ENCODE measurements around the gene LCAT.
"Not testable (repeated sequence)": the region's sequence is repeated elsewhere in the genome, so short reads cannot be mapped to it uniquely, and the experiment has no call there.

The LCAT gene

DNA sequence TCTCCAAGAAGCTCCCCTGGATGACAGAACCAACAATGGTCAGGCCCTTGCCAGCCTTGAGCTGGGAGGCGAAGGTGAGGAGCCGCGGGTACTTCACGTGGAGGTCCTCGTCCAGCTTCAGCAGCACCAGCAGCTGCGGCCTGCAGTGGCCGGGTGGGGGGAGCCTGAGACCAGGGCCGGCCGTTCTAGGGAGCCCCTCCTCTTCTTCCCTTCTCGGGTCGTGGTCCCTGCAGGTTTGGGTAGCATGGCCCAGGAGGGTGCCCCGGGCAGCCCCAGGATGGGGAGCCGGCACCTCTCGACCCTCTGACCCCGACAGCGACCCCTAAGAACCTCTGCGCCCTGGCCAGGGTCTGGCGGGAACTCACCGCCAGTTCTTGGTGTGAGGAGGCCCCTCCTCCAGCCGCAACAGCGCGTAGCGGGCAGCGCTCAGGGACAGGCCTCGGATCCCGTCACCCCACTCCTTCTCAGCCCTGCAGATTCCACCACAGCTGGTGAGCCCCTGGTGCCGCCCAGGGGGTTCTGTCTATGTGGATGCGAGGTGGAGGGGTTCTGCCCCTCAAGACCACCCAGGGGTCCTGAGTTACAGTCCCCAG lies 3.1 kb upstream of the LCAT start:
- H3K27me3 Mint-ChIP-seq: no peaks in the 10 kb centered on the region
- DNase-seq: no peak
- peak overlapping the region; percentile 51 for H3K27ac Mint-ChIP-seq
- no peaks in the 10 kb centered on the region for H3K9me3 Mint-ChIP-seq
- peaks cover 2 to 17% of the 10 kb centered on the region in 2 donors for H3K4me1 Mint-ChIP-seq
- peaks cover 42 to 43% of the 10 kb centered on the region in 2 donors for H3K36me3 Mint-ChIP-seq
- ATAC-seq (replicated peaks): no peak
- H3K4me3 Mint-ChIP-seq: no peak overlapping the region

DNA sequence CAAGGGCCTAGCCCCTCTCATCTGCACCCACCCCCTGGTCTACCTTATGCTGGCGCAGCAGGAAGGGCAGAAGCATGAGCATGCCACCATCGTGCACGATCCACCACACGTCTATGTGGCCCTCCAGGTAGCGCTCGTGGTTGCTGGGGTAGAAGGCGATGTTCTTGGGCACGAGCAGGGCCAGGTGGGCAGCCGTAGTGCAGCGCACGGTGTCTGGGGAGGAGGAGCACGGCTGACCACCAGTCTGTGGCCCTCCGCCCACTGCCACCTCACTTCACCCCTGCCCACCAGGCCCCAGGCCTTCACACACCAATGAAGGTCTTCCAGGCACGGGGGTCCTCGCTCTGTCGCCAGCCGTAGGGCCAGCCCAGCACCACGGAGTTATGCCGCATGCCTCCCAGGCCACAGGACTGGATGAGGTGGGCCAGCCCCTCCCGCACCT lies 2.2 kb upstream of the LCAT start:
- Mint-ChIP-seq H3K4me1 (peaks cover 7 to 24% of the 10 kb centered on the region in 2 donors), H3K27ac (peak overlapping the region; percentile 57), H3K27me3 (no peaks in the 10 kb centered on the region), H3K36me3 (peaks cover 40 to 41% of the 10 kb centered on the region in 2 donors), H3K9me3 (no peaks in the 10 kb centered on the region), H3K4me3 (no peak overlapping the region)
- no peak for DNase-seq
- ATAC-seq (replicated peaks): no peak

DNA sequence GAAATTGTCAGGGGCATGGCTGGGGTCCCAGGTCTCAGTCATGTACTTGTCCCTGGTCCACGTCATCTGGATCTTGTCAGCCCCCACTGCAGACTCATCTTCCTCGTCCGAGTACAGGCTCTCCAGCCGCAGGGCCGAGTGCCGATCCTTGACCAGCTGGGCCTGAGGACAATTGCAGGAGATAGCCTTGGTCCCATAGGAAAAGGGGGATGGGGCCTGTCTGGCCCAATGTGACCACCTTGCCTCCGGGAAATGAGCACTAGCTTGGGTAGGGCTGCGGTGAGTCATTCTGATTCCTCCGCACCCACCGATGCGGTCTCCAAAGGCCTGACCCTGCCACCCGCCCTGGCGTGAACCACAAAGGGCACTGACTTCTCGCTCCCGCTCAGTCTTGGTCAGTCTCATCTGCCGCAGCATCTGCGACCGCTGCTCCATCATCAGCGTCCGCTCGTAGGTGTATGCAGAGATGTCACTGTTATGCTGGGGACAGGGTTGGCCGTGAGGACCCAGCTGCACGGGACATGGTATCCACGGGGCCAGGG lies 1.5 kb upstream of the LCAT start:
- DNase-seq (no peak), ATAC-seq (replicated peaks) (no peak)
- Mint-ChIP-seq H3K9me3 (no peaks in the 10 kb centered on the region), H3K36me3 (peaks cover 39 to 41% of the 10 kb centered on the region in 2 donors), H3K4me3 (no peak overlapping the region), H3K27me3 (no peaks in the 10 kb centered on the region), H3K27ac (peak overlapping the region; percentile 9), H3K4me1 (peaks cover 7 to 28% of the 10 kb centered on the region in 2 donors)

DNA sequence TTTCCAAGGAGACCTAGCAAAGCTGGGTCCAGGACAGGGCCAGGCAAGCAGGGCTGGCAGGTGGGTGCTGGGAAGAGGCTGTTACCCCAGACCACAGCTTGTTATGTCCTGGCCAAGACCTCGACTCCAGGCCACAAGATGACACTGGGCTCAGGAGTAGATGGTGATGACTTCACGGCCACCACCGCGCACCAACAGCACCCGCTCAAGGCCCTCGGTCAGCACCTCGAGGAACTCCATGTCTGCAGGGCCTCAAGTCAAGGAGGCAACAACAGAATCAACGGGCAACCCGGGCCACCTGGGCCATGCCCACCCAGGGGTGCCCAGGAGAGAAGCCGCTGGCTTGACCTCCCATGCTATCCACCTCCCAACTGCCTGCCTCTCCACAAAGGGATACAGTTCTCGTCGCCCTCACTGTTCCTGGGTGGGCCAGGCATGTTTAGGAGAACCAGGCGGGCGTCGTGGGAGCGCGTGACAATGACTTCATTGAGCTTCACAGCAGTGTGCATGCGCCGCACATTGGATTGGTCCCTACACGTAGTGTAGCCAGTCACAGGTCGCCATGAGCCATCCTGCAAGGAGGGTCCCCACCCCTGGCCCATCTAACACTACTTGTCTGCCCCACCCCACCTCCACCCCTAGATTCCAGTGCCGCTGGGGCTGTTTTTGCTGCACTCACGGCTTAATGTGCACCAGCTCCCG lies 921 bp upstream of the LCAT start:
- Mint-ChIP-seq H3K27ac (peak overlapping the region; percentile 75), H3K4me1 (peaks cover 14 to 34% of the 10 kb centered on the region in 2 donors), H3K4me3 (no peak overlapping the region), H3K36me3 (peaks cover 40 to 42% of the 10 kb centered on the region in 2 donors), H3K27me3 (no peaks in the 10 kb centered on the region), H3K9me3 (no peaks in the 10 kb centered on the region)
- no peak for ATAC-seq (replicated peaks)
- no peak for DNase-seq

DNA sequence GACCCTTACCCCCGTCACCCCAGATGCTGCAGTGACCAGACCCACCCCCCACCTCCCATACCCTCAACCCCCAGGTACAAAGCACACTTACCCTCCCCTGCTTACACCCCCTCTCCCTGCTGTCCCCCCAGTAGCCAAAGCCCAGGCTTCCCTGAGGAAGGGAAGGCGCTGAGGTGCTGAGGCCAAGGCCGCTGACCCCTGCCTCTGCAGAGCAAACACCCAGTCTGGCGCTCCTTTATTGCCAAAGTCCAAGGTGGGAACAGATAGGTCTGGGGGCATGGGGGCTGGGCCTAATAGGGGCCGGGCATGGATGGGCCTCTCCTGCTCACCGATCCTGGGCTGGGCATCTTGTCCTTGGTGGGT lies 683 bp downstream of the LCAT start:
- H3K4me1 Mint-ChIP-seq: peaks cover 17 to 42% of the 10 kb centered on the region in 2 donors
- peak overlapping the region; percentile 59 for H3K27ac Mint-ChIP-seq
- no peaks in the 10 kb centered on the region for H3K9me3 Mint-ChIP-seq
- no peak for ATAC-seq (replicated peaks)
- H3K4me3 Mint-ChIP-seq: no peak overlapping the region
- H3K36me3 Mint-ChIP-seq: peaks cover 43 to 44% of the 10 kb centered on the region in 2 donors
- DNase-seq: no peak
- no peaks in the 10 kb centered on the region for H3K27me3 Mint-ChIP-seq

DNA sequence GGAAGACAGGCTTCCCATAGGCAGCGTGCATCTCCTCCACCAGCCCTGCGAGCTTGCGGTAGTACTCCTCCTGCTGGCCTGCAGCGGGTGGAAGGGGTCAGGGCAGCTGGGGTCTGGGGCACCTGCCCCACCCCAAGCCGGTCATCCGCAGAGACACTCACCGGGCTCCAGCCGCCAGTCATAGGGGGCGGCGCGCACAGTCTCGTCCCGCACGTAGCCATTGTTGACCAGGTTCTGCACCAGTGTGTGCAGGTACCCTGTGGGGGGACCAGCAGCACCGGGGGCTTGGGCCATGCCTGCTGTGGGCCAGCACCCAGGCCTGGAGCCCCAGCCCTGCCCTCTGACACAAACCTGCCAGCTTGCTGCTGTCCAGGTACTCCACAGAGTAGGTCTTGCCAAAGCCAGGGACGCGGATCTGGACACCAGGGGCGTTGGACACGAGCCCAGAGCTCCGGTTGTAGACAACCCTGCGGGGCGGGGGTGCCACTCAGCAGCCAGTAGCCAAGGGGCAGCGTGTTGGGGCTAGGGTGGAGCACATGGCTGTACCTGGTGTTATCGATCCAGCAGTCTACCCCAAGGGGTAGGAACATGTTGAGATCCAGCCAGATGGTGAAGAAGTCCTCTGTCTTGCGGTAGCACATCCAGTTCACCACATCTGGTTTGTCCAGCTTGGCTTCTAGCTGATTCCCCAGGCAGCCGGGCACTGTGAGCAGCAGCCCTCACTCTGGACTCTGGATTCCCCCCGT lies 1.2 kb downstream of the LCAT start:
- Mint-ChIP-seq H3K9me3 (no peaks in the 10 kb centered on the region), H3K4me1 (peaks cover 17 to 42% of the 10 kb centered on the region in 2 donors), H3K4me3 (no peak overlapping the region), H3K27ac (peak overlapping the region; percentile 56), H3K27me3 (no peaks in the 10 kb centered on the region), H3K36me3 (peaks cover 41 to 42% of the 10 kb centered on the region in 2 donors)
- DNase-seq (no peak), ATAC-seq (replicated peaks) (no peak)

DNA sequence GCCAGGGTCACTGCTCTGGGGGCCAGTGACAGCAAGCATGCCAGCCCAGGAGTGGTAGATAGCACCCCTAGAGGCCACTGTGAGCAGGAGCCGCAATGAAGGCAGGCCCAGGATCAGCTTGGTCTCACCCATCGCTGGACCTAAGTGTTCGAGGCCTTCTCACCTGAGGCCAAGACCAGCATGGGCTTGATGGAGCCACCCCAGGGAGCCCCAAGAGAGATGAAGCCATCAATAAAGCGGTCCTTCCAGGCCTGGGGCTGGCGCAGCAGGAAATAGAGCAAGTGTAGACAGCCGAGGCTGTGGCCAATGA lies 1.8 kb downstream of the LCAT start:
- Mint-ChIP-seq H3K4me3 (no peak overlapping the region), H3K27ac (no peak overlapping the region), H3K36me3 (peaks cover 40 to 43% of the 10 kb centered on the region in 2 donors), H3K9me3 (no peaks in the 10 kb centered on the region), H3K27me3 (no peaks in the 10 kb centered on the region), H3K4me1 (peaks cover 20 to 47% of the 10 kb centered on the region in 2 donors)
- no peak for DNase-seq
- peak; percentile 65 to 68 for ATAC-seq (replicated peaks)

DNA sequence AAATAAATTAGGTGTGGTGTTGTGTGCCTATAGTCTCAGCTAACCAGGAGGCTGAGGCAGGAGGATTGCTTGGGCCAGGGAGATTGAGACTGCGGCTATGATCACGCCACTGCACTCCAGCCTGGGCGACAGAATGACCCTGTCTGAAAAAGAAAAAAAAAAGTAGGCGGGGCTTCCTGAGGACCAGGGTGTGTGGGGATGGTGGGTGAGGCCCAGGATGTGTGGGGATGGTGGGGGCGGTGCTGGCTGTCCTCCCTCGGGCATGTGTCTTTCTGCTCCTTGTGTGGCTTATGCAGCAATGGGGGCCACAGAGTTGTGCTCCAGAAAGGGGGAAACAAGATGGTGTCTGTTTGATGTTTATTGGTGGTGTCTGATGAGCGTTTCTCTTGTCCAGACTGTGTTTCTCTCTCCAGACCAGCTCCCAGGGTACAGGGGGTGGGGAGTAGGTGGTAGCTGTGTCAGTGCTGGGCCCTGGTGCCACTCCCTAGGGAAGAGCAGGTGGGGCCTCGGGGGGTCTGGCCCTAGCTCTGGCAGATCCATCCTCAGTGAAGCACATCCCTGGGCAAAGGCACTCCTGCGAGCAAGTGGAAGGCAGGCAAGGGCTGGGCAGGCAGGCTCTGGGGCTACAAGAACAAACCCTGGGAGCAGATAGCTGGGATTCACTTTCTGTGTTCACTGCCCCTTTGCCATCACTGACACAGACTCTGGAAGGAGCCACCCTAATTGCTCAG lies 2.3 kb downstream of the LCAT start:
- Mint-ChIP-seq H3K27me3 (no peaks in the 10 kb centered on the region), H3K4me1 (peaks cover 24 to 50% of the 10 kb centered on the region in 2 donors), H3K4me3 (no peak overlapping the region), H3K9me3 (no peaks in the 10 kb centered on the region), H3K27ac (no peak overlapping the region), H3K36me3 (peaks cover 42 to 44% of the 10 kb centered on the region in 2 donors)
- DNase-seq (no peak), ATAC-seq (replicated peaks) (no peak)

DNA sequence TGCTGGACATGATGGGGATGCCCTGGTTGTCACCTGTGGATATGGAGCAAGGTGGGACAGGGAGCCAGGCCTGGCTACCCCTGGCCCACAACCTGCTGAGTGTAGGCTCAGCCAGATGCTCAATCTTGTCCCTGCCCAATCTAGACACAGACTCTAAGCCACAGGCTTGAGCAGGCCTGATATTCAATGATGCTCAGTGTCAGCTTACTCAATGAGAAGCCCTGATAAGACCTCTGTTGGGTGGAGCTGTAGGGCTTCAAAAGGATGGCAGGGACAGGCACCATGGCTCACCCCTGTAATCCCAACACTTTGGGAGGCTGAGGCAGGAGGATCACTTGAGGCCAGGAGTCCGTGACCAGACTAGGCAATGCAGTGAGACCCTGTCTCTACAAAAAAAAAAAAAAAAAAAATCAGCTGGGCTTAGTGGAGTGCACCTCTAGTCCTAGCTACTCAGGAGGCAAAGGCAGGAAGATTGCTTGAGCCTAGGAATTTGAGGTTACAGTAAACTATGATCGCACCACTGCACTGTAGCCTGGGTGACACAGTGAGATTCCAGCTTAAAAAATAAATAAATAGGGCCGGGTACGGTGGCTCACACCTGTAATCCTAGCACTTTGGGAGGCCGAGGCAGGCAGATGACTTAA lies 3.4 kb downstream of the LCAT start:
- no peaks in the 10 kb centered on the region for H3K9me3 Mint-ChIP-seq
- peak overlapping the region; percentile 89 for H3K27ac Mint-ChIP-seq
- DNase-seq (no peak), ATAC-seq (replicated peaks) (no peak)
- H3K4me1 Mint-ChIP-seq: peaks cover 26 to 54% of the 10 kb centered on the region in 2 donors
- H3K27me3 Mint-ChIP-seq: no peaks in the 10 kb centered on the region
- peak overlapping the region in 1 of 2 donors; percentile 15 for H3K4me3 Mint-ChIP-seq
- peaks cover 41 to 46% of the 10 kb centered on the region in 2 donors for H3K36me3 Mint-ChIP-seq

DNA sequence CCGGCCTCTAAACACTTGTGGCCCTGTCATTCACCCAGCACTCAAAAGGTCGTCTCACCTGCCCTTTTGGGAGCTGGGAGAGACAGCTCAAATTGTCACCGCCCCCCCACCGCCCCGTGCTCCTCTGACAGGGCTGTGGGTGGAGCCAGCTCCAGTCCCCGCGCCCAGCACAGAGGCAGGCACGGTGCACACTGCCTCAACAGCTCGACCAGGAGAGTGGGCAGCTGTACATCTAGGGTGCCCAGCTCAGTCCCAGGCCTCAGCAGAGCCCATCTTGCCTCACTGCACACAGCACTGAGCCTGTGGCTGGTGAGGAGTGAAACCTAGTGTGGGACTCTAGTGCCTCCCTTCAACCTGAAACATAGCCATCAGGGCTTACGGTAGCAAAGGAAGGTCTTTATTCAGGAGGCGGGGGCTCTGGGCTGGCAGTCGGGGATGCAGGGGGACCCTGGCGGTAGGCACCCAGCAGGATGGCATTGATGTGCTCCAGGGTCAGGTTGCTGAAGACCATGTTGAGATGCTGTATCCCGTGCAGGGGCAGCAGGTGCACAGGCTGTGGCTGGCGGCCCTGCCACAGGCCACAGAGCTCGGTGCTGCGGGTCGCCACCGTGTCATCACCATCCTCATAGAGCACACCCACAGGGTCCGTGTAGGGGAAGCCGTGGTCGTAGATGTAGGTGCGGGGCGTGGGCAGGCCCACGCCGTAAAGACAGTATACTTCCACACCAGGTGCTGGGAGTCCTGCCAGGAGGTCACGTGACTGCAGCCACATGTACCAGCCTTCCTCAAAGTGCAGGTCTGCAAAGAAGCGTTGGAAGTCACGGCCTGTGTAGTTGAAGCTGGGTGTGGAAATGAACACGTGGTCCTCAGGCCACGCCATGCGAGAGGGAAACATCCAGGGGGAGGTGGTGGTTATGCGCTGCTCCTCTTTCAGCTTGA lies 4.1 kb downstream of the LCAT start:
- no peak for DNase-seq
- Mint-ChIP-seq H3K4me3 (peak overlapping the region in 1 of 2 donors; percentile 15), H3K4me1 (peaks cover 34 to 62% of the 10 kb centered on the region in 2 donors), H3K9me3 (no peaks in the 10 kb centered on the region), H3K36me3 (peaks cover 48 to 54% of the 10 kb centered on the region in 2 donors), H3K27me3 (no peaks in the 10 kb centered on the region), H3K27ac (peak overlapping the region; percentile 89)
- ATAC-seq (replicated peaks): no peak

DNA sequence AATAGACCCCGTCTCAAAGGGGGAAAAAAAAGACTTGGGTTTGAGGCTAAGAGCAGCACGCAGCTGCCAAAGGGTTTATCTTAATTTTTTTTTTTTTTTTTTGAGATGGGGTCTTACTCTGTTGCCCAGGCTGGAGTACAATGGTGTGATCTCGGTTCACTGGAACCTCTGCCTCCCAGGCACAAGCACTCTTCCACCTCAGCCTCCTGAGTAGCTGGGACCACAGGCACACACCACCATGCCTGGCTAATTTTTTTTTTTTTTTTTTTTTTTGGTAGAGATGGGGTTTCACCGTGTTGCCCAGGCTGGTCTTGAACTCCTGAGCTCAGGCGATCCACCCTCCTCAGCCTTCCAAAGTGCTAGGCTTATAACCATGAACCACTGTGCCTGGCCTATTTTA lies 6.2 kb downstream of the LCAT start:
- H3K36me3 Mint-ChIP-seq: peaks cover 49 to 54% of the 10 kb centered on the region in 2 donors
- H3K27me3 Mint-ChIP-seq; ATAC-seq (replicated peaks); DNase-seq; H3K9me3 Mint-ChIP-seq: not testable (repeated sequence)
- peaks cover 43 to 66% of the 10 kb centered on the region in 2 donors for H3K4me1 Mint-ChIP-seq
- peak overlapping the region; percentile 100 for H3K27ac Mint-ChIP-seq
- peak overlapping the region; percentile 96 to 100 for H3K4me3 Mint-ChIP-seq

DNA sequence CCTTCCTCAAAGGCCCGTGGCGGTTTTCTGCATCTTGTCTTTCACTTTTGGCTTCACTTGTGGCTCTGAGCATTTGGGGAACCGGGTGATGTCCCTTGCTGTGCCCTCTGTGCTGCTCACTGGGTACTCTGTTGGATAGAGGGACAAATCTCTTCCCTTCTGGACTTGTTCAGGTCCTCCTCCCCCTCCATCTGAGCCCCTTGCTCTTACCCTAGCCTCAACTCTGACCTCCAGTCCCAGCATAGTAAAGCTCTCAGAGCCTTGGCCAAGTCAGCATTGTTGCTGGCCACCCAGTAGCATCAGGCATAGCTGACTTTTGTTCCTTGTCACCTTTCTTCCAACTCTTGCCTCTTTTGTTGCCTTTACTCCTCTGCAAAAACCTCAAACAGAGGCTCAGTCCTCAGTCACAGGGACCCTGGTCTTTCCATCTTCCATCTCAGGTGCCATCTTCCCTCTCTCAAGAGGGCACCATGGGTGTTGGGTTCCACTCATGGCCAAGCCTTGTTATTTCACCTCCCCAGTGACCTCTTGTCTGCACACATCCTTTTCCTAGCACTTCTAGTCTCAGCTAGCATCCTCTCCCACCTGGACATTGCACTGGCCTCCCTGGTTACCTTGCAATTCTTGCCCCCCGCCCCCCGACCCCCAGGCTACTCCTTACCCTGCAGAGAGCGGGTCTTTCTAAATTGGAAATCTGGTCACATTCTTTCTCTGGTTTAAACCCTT lies 6.9 kb downstream of the LCAT start:
- Mint-ChIP-seq H3K4me3 (peak overlapping the region; percentile 96 to 100), H3K4me1 (peaks cover 41 to 62% of the 10 kb centered on the region in 2 donors), H3K27me3 (no peaks in the 10 kb centered on the region), H3K36me3 (peaks cover 48 to 57% of the 10 kb centered on the region in 2 donors), H3K27ac (peak overlapping the region; percentile 100), H3K9me3 (no peaks in the 10 kb centered on the region)
- DNase-seq (peak; percentile 82), ATAC-seq (replicated peaks) (peak; percentile 69 to 73)

Data from stimulated activated naive B cell treated with anti-CD40 and anti-IgM and Interleukin-4, amounts not matched to agents 10 μg/mL and 1 μg/mL and 100 μg/mL, for 72 hours (primary cell).